Testis (tissue), 2 donors: Measurements from ENCODE around the gene NOS1.

Source experiments
- POLR2A ChIP-seq: fragments of 450-650 bp; IDR thresholded peaks from one replicate; pipeline ENCODE4 v1.6.1; 2017; ENCODE audit warnings: antibody characterized with exemption, mild to moderate bottlenecking, moderate library complexity
- TF ChIP-seq, protein P1 (sequence below), 3 experiments: fragments of 450-650 bp in 2 of 3; fragments of 200-600 bp in 1 of 3; sonication (generic) in 1 of 3; IDR thresholded peaks; one replicate each; pipeline ENCODE4 v1.5.1; 2016 to 2019; ENCODE audit warnings: antibody characterized with exemption in 3 of 3, mild to moderate bottlenecking in 2 of 3, moderate library complexity in 1 of 3

DNA sequence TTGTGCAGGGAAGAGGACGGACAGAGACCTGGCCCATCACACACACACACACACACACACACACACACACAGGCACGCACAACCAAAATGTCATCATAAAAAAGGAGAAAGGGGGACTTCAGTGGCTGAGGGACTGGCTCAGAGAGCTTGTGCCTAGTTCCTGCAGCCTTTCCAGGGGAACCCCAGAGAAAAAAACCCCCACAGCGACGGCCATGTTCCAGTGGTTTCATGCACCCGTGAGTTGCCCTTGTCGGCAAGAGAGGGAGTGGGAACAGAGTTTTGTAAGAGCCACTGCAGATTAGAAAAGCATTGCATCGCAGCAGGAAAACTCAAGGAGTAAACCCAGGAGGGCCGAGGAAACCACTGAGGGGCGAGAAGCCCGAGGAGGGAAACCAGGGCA is 146.6 kb downstream of the NOS1 start:
- TF ChIP-seq, protein P1, sequence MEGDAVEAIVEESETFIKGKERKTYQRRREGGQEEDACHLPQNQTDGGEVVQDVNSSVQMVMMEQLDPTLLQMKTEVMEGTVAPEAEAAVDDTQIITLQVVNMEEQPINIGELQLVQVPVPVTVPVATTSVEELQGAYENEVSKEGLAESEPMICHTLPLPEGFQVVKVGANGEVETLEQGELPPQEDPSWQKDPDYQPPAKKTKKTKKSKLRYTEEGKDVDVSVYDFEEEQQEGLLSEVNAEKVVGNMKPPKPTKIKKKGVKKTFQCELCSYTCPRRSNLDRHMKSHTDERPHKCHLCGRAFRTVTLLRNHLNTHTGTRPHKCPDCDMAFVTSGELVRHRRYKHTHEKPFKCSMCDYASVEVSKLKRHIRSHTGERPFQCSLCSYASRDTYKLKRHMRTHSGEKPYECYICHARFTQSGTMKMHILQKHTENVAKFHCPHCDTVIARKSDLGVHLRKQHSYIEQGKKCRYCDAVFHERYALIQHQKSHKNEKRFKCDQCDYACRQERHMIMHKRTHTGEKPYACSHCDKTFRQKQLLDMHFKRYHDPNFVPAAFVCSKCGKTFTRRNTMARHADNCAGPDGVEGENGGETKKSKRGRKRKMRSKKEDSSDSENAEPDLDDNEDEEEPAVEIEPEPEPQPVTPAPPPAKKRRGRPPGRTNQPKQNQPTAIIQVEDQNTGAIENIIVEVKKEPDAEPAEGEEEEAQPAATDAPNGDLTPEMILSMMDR (IDR thresholded peaks at IDR 0.05), result no peak
- no peak for TF ChIP-seq POLR2A
